ENCODE data around the gene KIF3A. TPM values are rescaled to one million over a fixed set of nuclear protein-coding genes. Genes with fewer than 3 reads are reported as not detected.

KIF3A gene
- total RNA-seq, 1 donor from 2014 or later: 27.6 TPM

DNA sequence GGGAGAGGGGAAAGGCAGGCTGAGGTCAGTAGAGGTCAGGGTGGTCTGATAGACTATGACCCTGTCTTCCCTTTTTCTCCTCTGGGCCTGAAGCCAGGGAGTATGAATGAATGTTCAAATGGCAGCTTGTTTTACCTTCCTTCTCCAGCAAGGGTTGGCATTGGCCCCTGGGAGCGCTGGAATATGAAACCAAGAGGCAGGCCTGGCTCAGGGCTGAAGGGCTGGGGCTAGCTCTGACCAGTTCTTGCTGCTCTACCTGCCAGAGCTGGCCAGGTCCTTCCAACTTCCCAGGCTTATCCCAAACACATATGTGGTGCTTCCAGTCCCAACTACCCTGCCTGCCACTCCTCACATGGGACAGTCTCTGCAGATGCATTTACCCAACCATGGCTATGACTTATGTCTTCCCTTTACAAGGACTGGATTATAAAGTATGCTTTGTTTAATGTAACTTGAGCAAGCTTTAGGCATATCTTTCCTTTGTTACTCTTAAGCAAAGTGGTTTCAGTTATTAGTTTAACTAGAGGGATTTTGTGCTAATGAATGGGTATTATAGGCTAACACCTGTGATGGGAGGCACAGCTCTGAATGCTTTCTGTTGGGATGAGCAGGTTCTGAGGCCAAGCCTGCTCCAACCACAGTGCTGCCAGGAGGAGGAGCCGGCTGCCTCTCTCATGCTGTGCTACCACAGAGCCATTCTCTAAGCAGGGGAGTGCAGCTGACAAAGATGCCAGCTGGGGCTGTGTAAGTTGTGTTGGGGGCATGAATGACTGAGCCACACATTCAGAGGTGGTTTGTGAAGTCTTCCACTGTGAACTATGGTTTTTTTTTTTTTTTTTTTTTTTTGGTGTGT lies 16.0 kb upstream of the KIF3A start:
- H3K79me2 ChIP-seq (ENCODE audit: low read depth): no peaks in the 10 kb centered on the region
- DNase-seq (ENCODE audit: low spot score): peak; percentile 79
- TF ChIP-seq EZH2 (IDR thresholded peaks at IDR 0.05) (no peak), EZH2phosphoT487 (IDR thresholded peaks at IDR 0.05) (no peak)
- TF ChIP-seq, protein P1, sequence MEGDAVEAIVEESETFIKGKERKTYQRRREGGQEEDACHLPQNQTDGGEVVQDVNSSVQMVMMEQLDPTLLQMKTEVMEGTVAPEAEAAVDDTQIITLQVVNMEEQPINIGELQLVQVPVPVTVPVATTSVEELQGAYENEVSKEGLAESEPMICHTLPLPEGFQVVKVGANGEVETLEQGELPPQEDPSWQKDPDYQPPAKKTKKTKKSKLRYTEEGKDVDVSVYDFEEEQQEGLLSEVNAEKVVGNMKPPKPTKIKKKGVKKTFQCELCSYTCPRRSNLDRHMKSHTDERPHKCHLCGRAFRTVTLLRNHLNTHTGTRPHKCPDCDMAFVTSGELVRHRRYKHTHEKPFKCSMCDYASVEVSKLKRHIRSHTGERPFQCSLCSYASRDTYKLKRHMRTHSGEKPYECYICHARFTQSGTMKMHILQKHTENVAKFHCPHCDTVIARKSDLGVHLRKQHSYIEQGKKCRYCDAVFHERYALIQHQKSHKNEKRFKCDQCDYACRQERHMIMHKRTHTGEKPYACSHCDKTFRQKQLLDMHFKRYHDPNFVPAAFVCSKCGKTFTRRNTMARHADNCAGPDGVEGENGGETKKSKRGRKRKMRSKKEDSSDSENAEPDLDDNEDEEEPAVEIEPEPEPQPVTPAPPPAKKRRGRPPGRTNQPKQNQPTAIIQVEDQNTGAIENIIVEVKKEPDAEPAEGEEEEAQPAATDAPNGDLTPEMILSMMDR (IDR thresholded peaks at IDR 0.05): peak; percentile 21
- no peak overlapping the region for H3K27ac ChIP-seq
- Mint-ChIP-seq H3K27me3 (ENCODE audit: insufficient read depth, low read depth) (peaks cover 26% of the 10 kb centered on the region), H3K27ac (peak overlapping the region; percentile 38), H3K4me3 (no peak overlapping the region), H3K9me3 (peaks cover under 1% of the 10 kb centered on the region), H3K36me3 (peaks cover 2% of the 10 kb centered on the region), H3K4me1 (peaks cover 22% of the 10 kb centered on the region)
- H3K4me3 ChIP-seq: no peak overlapping the region
- no peaks in the 10 kb centered on the region for H3K9me3 ChIP-seq (ENCODE audit: low read depth)
- H3K36me3 ChIP-seq: no peaks in the 10 kb centered on the region
- peaks cover 24% of the 10 kb centered on the region for H3F3A ChIP-seq (ENCODE audit: low read depth)
- H3K9ac ChIP-seq: no peak overlapping the region
- peaks cover 41% of the 10 kb centered on the region for H3K27me3 ChIP-seq
- no peaks in the 10 kb centered on the region for H4K20me1 ChIP-seq (ENCODE audit: low read depth)
- H3K4me2 ChIP-seq: peak overlapping the region; percentile 28
- no peak overlapping the region for H2AFZ ChIP-seq (replicated peaks)
- H3K4me1 ChIP-seq: peaks cover 27% of the 10 kb centered on the region

DNA sequence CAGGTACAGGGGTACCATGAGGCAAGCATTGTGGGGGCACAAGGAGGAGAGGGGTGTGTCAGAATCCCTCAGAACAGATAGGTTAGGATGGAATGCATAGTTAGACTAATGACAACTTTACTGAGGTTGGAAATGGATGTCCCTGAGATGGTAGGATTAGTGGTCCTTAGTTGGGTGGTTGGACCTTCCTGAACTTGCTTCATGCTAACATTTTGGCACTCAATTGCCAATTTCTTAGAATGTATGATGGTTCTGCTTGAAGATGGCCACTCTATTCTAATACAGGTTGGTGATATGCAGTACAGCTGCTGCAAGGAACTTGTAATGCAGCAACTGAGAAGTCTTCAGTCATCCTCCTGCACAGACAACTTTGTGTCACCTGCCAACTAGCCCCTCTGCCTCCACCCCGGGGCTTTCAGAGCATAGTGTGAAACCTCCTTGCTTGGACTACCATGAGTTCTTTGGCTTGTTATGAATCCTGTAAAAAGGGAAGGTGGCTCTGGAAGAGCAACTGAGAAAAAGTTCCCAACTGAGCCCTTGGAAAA lies 15.3 kb upstream of the KIF3A start:
- peaks cover 2% of the 10 kb centered on the region for H3K9me3 Mint-ChIP-seq
- Histone ChIP-seq H3K4me3 (no peak overlapping the region), H3K27ac (no peak overlapping the region), H3K9ac (no peak overlapping the region), H3K27me3 (peaks cover 48% of the 10 kb centered on the region), H3K9me3 (ENCODE audit: low read depth) (no peaks in the 10 kb centered on the region), H3K79me2 (ENCODE audit: low read depth) (no peaks in the 10 kb centered on the region), H2AFZ (replicated peaks) (no peak overlapping the region), H3K36me3 (no peaks in the 10 kb centered on the region), H3K4me1 (peaks cover 27% of the 10 kb centered on the region), H4K20me1 (ENCODE audit: low read depth) (no peaks in the 10 kb centered on the region), H3F3A (ENCODE audit: low read depth) (peaks cover 31% of the 10 kb centered on the region), H3K4me2 (no peak overlapping the region)
- H3K4me1 Mint-ChIP-seq: peaks cover 22% of the 10 kb centered on the region
- no peak for DNase-seq (ENCODE audit: low spot score)
- no peak overlapping the region for H3K27ac Mint-ChIP-seq
- peaks cover 2% of the 10 kb centered on the region for H3K36me3 Mint-ChIP-seq
- no peak overlapping the region for H3K4me3 Mint-ChIP-seq
- peaks cover 31% of the 10 kb centered on the region for H3K27me3 Mint-ChIP-seq (ENCODE audit: insufficient read depth, low read depth)
- TF ChIP-seq EZH2 (IDR thresholded peaks at IDR 0.05) (no peak), EZH2phosphoT487 (IDR thresholded peaks at IDR 0.05) (no peak)
- TF ChIP-seq, protein P1 (IDR thresholded peaks at IDR 0.05): no peak

DNA sequence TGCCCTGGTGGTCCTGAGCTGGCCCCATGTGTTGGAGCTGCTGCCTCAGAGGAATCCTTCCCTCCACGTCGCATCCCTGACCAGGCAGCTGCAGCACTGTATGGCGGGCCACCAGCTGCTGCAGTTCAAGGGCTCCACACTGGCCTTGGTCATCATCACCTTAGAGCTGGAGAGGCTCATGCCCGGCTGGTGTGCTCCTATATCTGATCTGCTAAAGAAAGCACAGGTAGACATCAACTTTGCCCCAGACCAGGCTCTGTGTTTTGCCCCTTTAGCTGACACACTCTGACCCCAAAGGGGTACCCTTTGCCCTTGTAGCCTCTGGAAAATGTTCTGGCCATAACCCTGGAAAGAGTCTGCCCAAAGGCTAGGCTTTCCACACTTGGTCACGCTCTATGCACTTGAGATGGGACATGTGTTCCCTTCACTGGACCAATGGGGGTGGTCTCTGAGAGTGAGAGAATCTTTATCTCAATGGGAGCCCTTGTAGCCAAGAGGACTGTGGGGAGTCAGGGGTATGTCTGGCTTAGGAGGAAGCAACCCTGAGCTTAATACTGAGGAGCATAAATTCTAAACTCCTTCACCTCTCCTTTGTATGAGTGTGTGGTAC lies 14.7 kb upstream of the KIF3A start:
- Mint-ChIP-seq H3K36me3 (peaks cover under 1% of the 10 kb centered on the region), H3K27ac (no peak overlapping the region), H3K4me3 (no peak overlapping the region), H3K9me3 (peaks cover 2% of the 10 kb centered on the region), H3K4me1 (peaks cover 22% of the 10 kb centered on the region), H3K27me3 (ENCODE audit: insufficient read depth, low read depth) (peaks cover 31% of the 10 kb centered on the region)
- H3K79me2 ChIP-seq (ENCODE audit: low read depth): no peaks in the 10 kb centered on the region
- H3K4me2 ChIP-seq: no peak overlapping the region
- H3K4me1 ChIP-seq: peaks cover 27% of the 10 kb centered on the region
- H3K4me3 ChIP-seq: no peak overlapping the region
- no peak for TF ChIP-seq EZH2 (IDR thresholded peaks at IDR 0.05)
- no peak for TF ChIP-seq EZH2phosphoT487 (IDR thresholded peaks at IDR 0.05)
- TF ChIP-seq, protein P1 (IDR thresholded peaks at IDR 0.05): no peak
- H3K9ac ChIP-seq: no peak overlapping the region
- no peak overlapping the region for H2AFZ ChIP-seq (replicated peaks)
- H3K27ac ChIP-seq: no peak overlapping the region
- no peaks in the 10 kb centered on the region for H3K9me3 ChIP-seq (ENCODE audit: low read depth)
- peaks cover 54% of the 10 kb centered on the region for H3K27me3 ChIP-seq
- H4K20me1 ChIP-seq (ENCODE audit: low read depth): no peaks in the 10 kb centered on the region
- H3F3A ChIP-seq (ENCODE audit: low read depth): peaks cover 32% of the 10 kb centered on the region
- H3K36me3 ChIP-seq: no peaks in the 10 kb centered on the region
- DNase-seq (ENCODE audit: low spot score): no peak
